Astrocyte (in vitro differentiated cells and primary cell): ENCODE data around the gene MMP12.

ENCODE experiments used
- CTCF ChIP-seq: IDR thresholded peaks from 2 replicates; pipeline ENCODE4 v1.5.1; 2011; ENCODE audit warnings: low read depth, mild to moderate bottlenecking, inconsistent platforms, low read length, moderate library complexity; ENCODE audit not compliant: insufficient read depth
- EZH2 ChIP-seq: IDR thresholded peaks from 2 replicates; pipeline ENCODE4 v1.6.1; 2012; ENCODE audit warnings: mild to moderate bottlenecking, low read length, inconsistent platforms; ENCODE audit not compliant: insufficient read depth

DNA sequence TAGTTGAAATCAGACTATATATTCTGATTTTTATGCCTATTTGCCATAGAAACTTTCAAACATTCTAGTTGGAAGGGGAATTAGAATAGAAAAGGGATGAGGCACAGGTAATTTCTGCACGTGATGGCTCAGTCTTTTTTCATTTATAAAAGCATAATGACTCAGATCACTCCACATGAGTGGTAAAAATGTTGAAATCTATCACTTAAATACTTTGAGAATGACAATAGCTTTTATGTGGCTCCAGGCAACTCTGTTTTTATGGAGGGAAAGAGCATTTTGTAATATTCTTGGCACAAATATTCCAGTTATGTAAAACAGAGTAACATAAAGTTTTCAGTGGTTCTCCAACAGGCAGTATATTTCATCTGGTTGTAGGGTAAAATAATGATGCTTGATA is 25.5 kb downstream of the MMP12 start:
- no peak for TF ChIP-seq CTCF
- no peak for TF ChIP-seq EZH2
